GM12878 (cell line): Measurements from ENCODE around the gene SLC20A1. TPM values are rescaled to one million over a fixed set of nuclear protein-coding genes. Genes with fewer than 3 reads are reported as not detected.
"Not testable (repeated sequence)": the region's sequence is repeated elsewhere in the genome, so short reads cannot be mapped to it uniquely, and the experiment has no call there.

ENCODE experiments used
- ATAC-seq: fragments of 200-7000 bp; cut with Tn5 transposase; 3 replicates; pipeline ENCODE4 v1.9.1; 2020; ENCODE audit warnings: mild to moderate bottlenecking, moderate library complexity
- BruUV-seq: library from RNA; stranded (reverse); fragments of 400-500 nt; replicated peaks from 2 replicates; lab custom pipeline; 2021; lab: Mats Ljungman, UMichigan
- CTCF ChIA-PET: fragments of 300-600 bp; sonication (Branson Sonifier 250); formaldehyde crosslinking; extraction: SDS; loops from one replicate; lab custom pipeline; 2021; ENCODE audit warnings: inconsistent platforms; lab: Yijun Ruan, JAX
- POLR2A ChIA-PET: fragments of 350-600 bp; formaldehyde crosslinking; extraction: SDS; loops from one replicate; lab custom pipeline; 2021; ENCODE audit warnings: inconsistent platforms; lab: Charles Lee
- RAD21 ChIA-PET: fragments of 300-600 bp; sonication (Branson Sonifier 250); formaldehyde crosslinking; loops from one replicate; lab custom pipeline; 2023; ENCODE audit warnings: antibody characterized with exemption; ENCODE audit not compliant: unreplicated experiment; lab: Charles Lee
- SMC1A ChIA-PET: fragments of 300-600 bp; sonication (Branson Sonifier 250); formaldehyde crosslinking; loops from one replicate; lab custom pipeline; 2023; ENCODE audit not compliant: unreplicated experiment, uncharacterized antibody; lab: Charles Lee
- DNase-seq: peaks from one replicate; pipeline ENCODE4 v3.0.0-alpha.2; 2011; ENCODE audit warnings: low read depth, low spot score
- FAIRE-seq: peaks from 3 replicates; lab custom pipeline; 2011; peaks lifted over from hg19 to GRCh38; lab: Jason Lieb, UNC
- H2AFZ ChIP-seq: 2 replicates; pipeline ENCODE4 v1.6.0; 2011; ENCODE audit warnings: low read depth, low read length, control low read depth; ENCODE audit not compliant: control insufficient read depth
- H3K27ac ChIP-seq: 2 replicates; pipeline ENCODE4 v1.5.1; 2011; ENCODE audit warnings: control low read depth; ENCODE audit not compliant: control insufficient read depth, insufficient read depth
- H3K27me3 ChIP-seq, 2 experiments: replicated peaks in 1 of 2; 2 replicates each; pipeline versions ENCODE4 v1.6.0 to v1.6.1; 2011; ENCODE audit warnings: low read length in 1 of 2; ENCODE audit not compliant: control insufficient read depth in 2 of 2, insufficient read depth in 2 of 2
- H3K36me3 ChIP-seq, 2 experiments: 2 replicates each; pipeline ENCODE4 v1.5.1; 2011; ENCODE audit warnings: low read length in 1 of 2; ENCODE audit not compliant: control insufficient read depth in 2 of 2, insufficient read depth in 2 of 2
- H3K4me1 ChIP-seq: 2 replicates; pipeline ENCODE4 v1.6.1; 2011; ENCODE audit warnings: mild to moderate bottlenecking, low read length, moderate library complexity, mixed read lengths; ENCODE audit not compliant: control insufficient read depth, insufficient read depth
- H3K4me2 ChIP-seq: 2 replicates; pipeline ENCODE4 v1.6.0; 2011; ENCODE audit warnings: control low read depth; ENCODE audit not compliant: control insufficient read depth, insufficient read depth
- H3K4me3 ChIP-seq: fragments of 200-600 bp; sonication (generic); 2 replicates; pipeline ENCODE4 v1.5.1; 2016
- H3K79me2 ChIP-seq: 2 replicates; pipeline ENCODE4 v1.6.0; 2011; ENCODE audit warnings: low read length; ENCODE audit not compliant: control insufficient read depth, insufficient read depth
- H3K9ac ChIP-seq: 2 replicates; pipeline ENCODE4 v1.8.0; 2011; ENCODE audit warnings: low read length, control low read depth, mixed read lengths; ENCODE audit not compliant: control insufficient read depth, insufficient read depth
- H3K9me3 ChIP-seq: replicated peaks from 3 replicates; pipeline ENCODE4 v1.5.1; 2011; ENCODE audit warnings: mild to moderate bottlenecking, low read length; ENCODE audit not compliant: control insufficient read depth, insufficient read depth
- H4K20me1 ChIP-seq: 2 replicates; pipeline ENCODE4 v1.6.0; 2011; ENCODE audit not compliant: control insufficient read depth, insufficient read depth
- WGBS: methylation state at CpG from one replicate; pipeline ENCODE4 v1.1.6; 2016; ENCODE audit warnings: low lambda C conversion rate; ENCODE audit not compliant: insufficient replicate concordance, insufficient coverage; ENCODE audit errors: missing lambda C conversion rate; 5-methylcytosine and 5-hydroxymethylcytosine counted together
- in situ Hi-C: fragments of 300-500 bp; cut with MboI; formaldehyde crosslinking; loops from 9 replicates; pipeline ENCODE4 v1.14.3; 2018; ENCODE audit warnings: mixed read lengths
- intact Hi-C: fragments of 100-400 bp; cut with micrococcal nuclease; formaldehyde crosslinking; loops from one replicate; pipeline ENCODE4 v1.14.2; 2022; ENCODE audit not compliant: unreplicated experiment
- polyA plus RNA-seq, 11 experiments: library from polyadenylated mRNA; depleted of rRNA in 4 of 11; unstranded in 6 of 11; stranded (reverse) in 5 of 11; fragments of >200 nt; fragmentation: Nextera tagmentation in 4 of 11; fragmentation: Illumina TruSeq in 1 of 11; extraction: Ambion mirVana in 4 of 11; extraction: Trizol in 1 of 11; gene quantifications; 1 replicate in 1 of 11; 2 replicates in 10 of 11; pipeline versions ENCODE4 v1.2.1 to v1.2.3, GENCODE V29; 2011 to 2016; ENCODE audit warnings: inconsistent platforms in 2 of 11, missing spikeins in 2 of 11, low read depth in 1 of 11
- total RNA-seq, 4 experiments: library from RNA; depleted of rRNA in 3 of 4; stranded (reverse); fragments of >200 nt in 3 of 4; fragmentation: Illumina TruSeq in 1 of 4; extraction: Trizol in 1 of 4; gene quantifications; 2 replicates each; pipeline versions ENCODE4 v1.2.1 to v1.2.3, GENCODE V29; 2013 to 2021

The SLC20A1 gene
- total and polyA plus RNA-seq, 10 of the 15 experiments (the other 5 are each of a cell fraction or from before 2014, with no cell fraction given): 21.2 to 59.1 (median 43.2) TPM

GRCh38 chr2:112609320-112609719 is 36.4 kb upstream of the SLC20A1 start:
- POLR2A ChIA-PET, H4K20me1 ChIP-seq, H3K27me3 ChIP-seq, RAD21 ChIA-PET, H3K27ac ChIP-seq, H3K4me2 ChIP-seq, H3K9me3 ChIP-seq, H3K4me1 ChIP-seq, intact Hi-C loops, H2AFZ ChIP-seq, BruUV-seq, SMC1A ChIA-PET, H3K4me3 ChIP-seq, in situ Hi-C loops, DNase-seq, H3K79me2 ChIP-seq, H3K9ac ChIP-seq, CTCF ChIA-PET, ATAC-seq, H3K36me3 ChIP-seq, FAIRE-seq: not testable (repeated sequence)
- 47% methylated on average over 4 of the region's 4 CpGs for WGBS

GRCh38 chr2:112612283-112612682 is 33.5 kb upstream of the SLC20A1 start:
- H3K4me2 ChIP-seq, RAD21 ChIA-PET, intact Hi-C loops, H3K9me3 ChIP-seq, POLR2A ChIA-PET, SMC1A ChIA-PET, ATAC-seq, H3K4me1 ChIP-seq, H3K9ac ChIP-seq, H3K36me3 ChIP-seq, H3K79me2 ChIP-seq, FAIRE-seq, H3K27me3 ChIP-seq, H3K4me3 ChIP-seq, DNase-seq, BruUV-seq, H2AFZ ChIP-seq, H4K20me1 ChIP-seq, H3K27ac ChIP-seq: not testable (repeated sequence)
- CTCF ChIA-PET: interaction anchor here (0.9 to 1.1 kb wide), 2 partner anchors 9 to 13 kb away, joined by 3 read pairs; no protein-coding TSS in a partner anchor
- 60% methylated on average over 1 of the region's 1 CpG for WGBS
- in situ Hi-C loops: loop anchor here (10.0 kb wide), 1 partner anchor 343 kb away; no protein-coding TSS in a partner anchor
